CD4-positive, alpha-beta T cell treated with Interferon alpha-2 for 1 hour (primary cell): Measurements from ENCODE around the gene DARS1.

ENCODE experiments used
- DNase-seq, 2 donors: peaks; one replicate each; pipeline ENCODE4 v3.0.0-alpha.2; 2020 to 2022

Gene DARS1

GRCh38 chr2:135876066-135876711, 109.2 kb downstream of the DARS1 start, which contains the start of gene MCM6:
Gene MCM6, minus strand, starts transcription at chr2:135876443. Its CDS starts 78 bp downstream, at chr2:135876365.
- DNase-seq = peak; percentile 99

- peak; percentile 61 to 75 for DNase-seq
These were observed 109.8 kb downstream of the DARS1 start for GRCh38 chr2:135875491-135876065.

GRCh38 chr2:135874777-135875365, 110.6 kb downstream of the DARS1 start:
- DNase-seq = no peak

DNA sequence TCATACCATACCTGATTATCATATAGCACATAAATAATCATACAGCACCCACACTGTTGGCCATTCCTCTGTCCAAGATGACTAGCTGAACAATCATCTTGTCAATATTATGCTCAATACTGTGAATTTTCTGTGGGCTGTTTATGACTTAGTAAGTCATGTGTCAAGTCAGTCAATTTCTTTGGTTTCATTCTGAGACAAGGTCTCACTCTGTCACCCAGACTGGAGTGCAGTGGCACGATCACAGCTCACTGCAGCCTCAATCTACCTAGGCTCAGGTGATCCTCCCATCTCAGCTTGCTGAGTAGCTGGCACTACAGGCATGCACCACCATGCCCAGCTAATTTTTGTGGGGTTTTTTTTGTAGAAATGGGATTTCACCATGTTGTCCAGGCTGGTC, 114.9 kb downstream of the DARS1 start:
- no peak for DNase-seq

DNA sequence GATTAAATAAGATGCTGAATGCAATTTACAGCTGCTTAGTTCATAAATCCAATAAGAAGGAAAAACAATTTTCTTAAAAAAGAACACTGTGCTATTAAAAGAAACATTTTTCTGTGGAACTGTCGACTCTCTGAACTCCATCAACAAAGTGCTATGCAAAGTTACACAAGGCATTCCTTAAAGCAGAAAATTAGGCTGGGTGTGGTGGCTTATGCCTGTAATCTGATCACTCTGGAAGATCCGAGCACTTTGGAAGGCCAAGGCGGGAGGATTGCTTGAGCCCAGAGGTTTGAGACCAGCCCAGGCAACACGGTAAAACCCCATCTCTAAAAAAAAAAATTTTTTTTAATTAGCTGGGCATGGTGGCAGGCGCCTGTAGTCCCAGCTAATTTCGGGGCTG, 122.2 kb downstream of the DARS1 start:
- no peak for DNase-seq

DNA sequence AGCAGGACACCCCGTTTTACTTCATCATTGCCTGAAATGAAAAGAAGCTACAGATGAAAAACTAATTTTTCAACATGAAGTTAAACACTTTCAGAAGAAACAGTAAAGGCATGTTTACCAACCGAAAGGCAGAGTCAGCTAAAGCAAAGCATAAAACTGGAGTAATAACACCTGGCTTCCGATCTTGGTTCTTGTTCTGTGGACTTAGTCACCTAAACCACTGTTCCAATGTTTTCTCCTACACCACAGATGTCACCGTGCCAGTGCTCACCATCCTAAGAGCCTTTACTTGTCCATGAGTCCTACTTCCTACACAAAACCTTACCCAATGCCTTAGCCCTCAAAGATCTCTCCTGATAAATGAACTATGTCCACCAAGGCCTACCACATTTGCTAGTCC, 122.7 kb downstream of the DARS1 start:
- no peak for DNase-seq
